Stimulated activated CD8-positive, alpha-beta memory T cell treated with anti-CD3 and anti-CD28 coated beads, Interleukin-2, amount 100 ng/mL, for 48 hours (primary cell): ENCODE results near the gene TRA2A.
"Not testable (repeated sequence)": the region's sequence is repeated elsewhere in the genome, so short reads cannot be mapped to it uniquely, and the experiment has no call there.

ENCODE experiments used
- DNase-seq, 2 donors: peaks; one replicate each; pipeline ENCODE4 v3.0.0-alpha.2; 2020; ENCODE audit warnings: low read depth in 2 of 2

TRA2A gene

DNA sequence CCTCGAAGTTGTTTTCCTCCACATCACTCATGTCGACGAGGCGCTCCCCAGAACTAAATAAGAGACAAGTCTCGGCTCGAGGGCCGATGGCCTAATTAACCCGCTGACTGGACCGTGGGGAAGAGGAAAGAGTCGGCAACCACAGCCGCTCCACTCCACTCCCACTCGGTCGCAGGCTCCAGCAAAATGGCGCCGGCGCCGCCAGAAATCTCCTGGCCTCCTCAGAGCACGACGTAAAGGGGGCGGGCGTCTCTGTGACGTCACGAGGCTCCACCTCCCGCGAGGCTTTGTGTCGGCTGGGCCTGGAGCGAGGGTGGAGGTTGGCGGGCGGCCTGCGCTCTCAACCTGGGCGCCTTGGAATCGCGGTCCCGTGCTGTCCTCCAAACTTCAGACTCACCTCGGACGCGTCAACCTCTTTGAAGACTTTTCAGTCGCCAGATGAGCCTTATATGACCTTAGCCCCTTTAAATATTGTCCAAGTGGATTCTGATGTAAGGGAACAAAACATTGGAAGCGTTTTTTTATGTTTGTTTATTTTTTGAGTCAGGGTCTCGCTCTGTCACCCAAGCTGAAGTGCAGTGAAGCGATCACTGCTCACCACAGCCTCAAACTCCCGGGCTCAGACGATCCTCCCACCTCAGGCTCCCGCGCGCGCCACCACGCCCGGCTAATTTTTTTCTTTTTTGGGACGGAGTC lies at the start of gene TRA2A:
Gene TRA2A, minus strand, starts transcription at position 188 of the 696 bp plus-strand sequence. Its CDS starts 157 bp downstream, at position 31.
- peak; percentile 91 to 96 for DNase-seq

DNA sequence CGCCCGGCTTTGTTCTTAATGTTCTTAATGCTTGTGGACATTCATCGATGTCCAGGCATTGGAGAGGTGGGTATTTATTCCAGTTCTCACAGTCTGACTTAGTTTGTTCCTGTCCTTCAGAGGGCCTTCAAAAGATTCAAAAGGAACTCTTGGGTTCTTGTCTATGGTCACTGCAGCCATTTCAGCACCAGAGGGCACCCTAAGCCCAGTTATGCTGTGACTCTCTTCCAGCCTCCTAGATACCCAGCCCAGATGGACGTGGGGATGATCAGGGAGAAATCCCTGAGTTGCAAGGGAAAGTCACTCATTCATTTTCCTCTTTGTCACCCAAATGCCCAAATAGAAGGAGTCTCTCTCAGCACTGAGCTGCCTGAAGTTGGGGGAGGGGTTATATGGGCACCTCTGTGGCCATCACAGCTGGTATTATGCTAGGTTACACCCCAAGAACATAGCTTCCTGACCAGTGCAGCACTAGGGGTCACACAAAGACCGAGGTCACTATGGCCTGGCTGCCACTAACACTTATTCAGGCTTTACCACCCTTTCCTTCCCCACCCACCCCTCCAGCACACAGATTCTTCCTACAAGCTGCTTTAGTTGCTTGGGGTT lies 38.9 kb upstream of the TRA2A start:
- peak; percentile 34 to 53 for DNase-seq

DNA sequence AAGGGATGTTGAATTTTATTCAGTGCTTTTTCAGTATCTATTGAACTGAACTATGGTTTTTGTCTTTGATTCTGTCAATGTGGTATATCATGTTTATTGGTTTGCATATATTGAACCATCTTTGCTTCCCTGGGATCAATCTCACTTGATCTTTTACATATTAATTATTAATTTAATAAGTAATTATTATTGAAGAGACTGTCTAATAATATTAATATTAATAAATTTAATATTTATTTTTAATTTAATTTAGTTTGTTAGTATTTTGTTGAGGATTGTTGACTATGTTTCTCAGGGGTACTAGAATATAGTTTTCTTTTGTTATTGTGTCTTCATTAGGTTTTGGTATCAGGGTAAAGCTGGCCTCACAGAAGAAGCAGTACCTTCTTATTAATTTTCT lies 26.5 kb upstream of the TRA2A start:
- DNase-seq: no peak

GRCh38 chr7:23547662-23548061 lies 15.9 kb upstream of the TRA2A start:
- DNase-seq: no peak

GRCh38 chr7:23546897-23547572 lies 15.3 kb upstream of the TRA2A start:
- peak in 1 of 2 donors; percentile 52 for DNase-seq

DNA sequence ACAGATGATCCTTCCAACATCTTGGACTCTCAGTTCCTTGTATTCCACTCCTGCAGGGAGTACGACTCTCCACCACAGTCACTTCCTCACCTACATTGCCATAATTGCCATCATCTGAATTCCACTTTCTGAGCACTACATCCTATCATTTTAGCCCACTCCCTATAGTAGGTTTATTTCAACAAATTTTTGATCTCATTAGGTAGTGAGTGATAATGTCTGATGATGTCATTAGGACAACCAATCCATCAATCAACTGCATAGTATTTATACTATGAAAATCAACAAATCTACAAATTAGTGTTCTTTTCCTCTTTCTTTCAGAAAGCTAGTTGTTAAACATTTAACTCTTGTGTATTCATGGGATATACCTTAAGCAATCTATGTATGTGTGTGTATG lies 13.7 kb upstream of the TRA2A start:
- DNase-seq: no peak

DNA sequence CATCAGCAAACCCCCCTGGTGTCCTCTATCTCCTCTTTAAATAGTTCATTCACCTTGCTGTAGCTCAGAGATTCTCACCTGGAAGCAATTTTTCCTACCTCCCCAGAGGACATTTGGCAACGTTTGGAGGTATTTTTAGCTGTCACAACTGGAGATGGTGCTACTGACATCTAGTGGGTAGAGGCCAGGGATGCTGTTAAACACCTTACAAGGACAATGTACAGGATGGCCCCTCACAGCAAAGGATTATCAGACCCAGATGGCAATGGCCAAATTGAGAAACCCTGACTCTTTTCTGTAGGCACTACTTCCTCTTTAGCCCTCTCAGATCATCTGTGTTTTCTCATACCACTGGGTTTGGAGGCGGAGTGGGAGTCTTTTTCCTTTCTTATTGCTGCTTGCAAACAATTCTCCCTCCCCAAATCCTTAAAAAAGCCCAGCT lies 13.2 kb upstream of the TRA2A start:
- DNase-seq: no peak

- no peak for DNase-seq
These were observed 11.0 kb upstream of the TRA2A start for GRCh38 chr7:23542752-23543151.

- DNase-seq: no peak
These were observed 7.7 kb upstream of the TRA2A start for GRCh38 chr7:23539494-23539907.

GRCh38 chr7:23538301-23538700 lies 6.5 kb upstream of the TRA2A start:
- DNase-seq: no peak

DNA sequence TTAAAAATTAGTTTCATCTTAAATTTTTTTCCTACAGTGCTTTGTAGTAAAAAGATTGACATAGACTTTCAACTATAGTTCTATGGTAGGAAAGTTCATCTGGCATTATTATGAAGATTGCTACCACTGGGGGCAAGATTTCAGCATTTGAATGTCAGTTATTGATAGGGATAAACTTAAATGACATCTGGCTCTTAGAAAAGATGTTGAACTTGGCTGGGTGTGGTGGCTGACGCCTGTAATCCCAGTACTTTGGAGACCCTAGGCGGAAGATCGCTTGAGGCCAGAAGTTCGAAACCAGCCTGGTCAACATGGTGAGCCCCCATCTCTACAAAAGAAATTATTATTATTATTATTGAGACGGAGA lies 1.4 kb upstream of the TRA2A start:
- no peak for DNase-seq

GRCh38 chr7:23532490-23533237 lies 883 bp upstream of the TRA2A start:
- DNase-seq: no peak

DNA sequence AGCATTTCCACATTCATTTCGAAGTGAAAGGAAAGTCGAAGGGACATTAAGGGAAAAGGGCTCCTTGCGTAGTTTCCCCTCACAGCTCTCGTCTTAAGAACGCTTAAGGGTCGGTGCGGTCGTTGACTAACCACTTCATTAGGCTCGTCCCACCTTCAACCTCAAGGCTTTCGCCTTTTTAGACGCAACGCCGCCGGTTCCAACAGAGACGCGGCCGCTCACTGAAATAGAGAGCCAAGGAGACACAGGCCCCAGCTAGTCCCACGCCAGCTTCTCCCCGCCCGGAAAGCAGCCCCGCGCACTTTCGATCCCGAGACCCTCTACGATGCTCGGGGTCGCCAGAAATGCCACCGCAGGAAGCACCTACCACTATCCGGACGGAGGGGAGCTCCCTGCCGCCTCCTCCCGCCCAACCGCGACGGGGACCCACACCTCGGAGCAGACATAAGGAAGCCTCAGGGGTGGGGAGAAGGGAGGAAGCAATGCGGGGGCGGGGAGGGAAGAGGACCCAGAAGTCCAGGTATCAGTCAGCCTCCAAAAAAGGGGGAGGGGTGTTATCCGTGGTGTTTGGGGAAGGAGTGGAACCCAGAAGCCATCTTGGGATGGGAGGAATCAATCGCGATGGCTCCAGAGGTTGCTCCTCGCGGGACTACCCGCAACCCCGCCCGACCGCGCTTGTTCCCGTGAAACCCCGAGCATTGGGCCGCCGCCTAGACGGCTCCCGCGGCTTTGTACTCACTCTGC lies 559 bp downstream of the TRA2A start:
- peak; percentile 37 to 51 for DNase-seq

DNA sequence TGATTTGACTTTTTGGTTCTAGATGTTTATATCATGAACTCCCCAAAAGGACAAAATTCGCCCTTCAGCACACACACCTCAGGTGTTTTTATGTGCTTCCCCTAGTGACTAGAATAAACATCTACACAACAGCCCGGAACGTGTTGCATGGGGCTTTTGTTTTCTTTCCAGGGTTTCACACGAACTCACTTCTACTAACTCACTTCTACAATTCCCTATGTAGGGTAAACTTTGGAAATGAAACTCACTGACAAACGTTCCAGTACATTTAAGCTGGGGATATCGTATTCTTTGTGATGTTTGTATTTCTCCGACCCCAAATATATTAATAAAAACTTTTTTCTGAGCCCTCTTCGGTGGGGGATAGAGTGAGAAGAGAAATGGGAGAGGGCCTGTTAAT lies 1.4 kb downstream of the TRA2A start:
- DNase-seq: no peak

GRCh38 chr7:23529262-23529859 lies 2.4 kb downstream of the TRA2A start:
- DNase-seq: no peak

DNA sequence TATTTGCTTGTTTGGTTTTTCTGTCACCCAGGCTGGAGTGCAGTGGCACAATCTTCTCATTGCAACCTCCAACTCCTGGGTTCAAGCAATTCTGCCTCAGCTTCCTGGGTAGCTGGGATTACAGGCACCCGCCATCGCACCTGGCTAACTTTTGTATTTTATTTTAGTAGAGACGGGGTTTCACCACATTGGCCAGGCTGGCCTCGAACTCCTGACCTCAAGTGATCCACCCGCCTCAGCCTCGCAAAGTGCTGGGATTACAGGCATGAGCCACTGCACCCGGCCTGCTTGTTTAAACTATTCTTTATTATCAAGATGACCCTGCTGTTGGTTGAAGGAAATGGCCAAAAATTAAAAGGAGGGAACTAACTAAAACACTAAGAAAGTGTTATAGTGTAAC lies 6.2 kb downstream of the TRA2A start:
- DNase-seq: not testable (repeated sequence)

GRCh38 chr7:23524473-23524872 lies 7.3 kb downstream of the TRA2A start:
- DNase-seq: no peak

DNA sequence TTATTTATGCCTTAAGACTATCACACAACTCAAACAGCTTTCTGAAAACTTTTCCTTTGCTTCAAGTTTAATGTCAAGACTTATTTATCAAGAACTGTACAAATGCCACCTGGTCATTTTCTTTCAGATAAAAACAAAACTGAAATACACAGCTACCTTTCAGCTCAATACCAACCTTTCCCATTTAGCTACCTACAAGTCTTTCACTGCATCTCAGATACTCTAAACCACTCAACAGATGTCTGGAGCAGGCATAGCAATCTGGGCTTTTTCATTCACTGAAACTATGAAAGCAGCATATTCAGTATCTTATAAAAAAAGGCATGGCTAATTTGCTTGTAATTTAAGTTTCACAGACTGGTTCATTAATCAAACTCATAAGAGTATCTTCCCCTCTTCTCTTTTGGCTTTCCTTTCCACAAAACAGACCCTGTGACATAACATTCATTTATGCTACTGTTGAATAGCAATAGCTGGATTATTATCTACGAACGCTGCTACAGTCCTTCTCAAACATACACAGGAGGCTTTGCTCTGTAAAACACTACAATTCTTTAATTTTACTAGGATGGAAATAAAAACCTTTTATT lies 8.2 kb downstream of the TRA2A start:
- no peak for DNase-seq

DNA sequence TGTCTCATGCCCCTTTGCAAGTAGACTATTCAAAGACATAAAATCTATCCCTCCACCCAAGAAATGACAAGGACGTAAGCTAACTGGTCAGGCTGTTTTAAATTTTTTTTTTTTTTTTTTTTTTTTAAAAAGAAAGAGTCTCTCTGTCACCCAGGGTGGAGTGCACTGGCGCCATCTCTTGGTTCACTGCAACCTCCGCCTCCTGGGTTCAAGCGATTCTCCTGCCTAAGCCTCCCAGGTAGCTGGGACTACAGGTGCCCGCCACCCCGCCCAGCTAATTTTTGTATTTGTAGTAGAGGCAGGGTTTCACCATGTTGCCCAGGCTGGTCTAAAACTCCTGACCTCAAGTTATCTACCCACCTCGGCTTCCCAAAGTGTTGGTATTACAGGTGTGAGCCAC lies 11.2 kb downstream of the TRA2A start:
- no peak for DNase-seq

DNA sequence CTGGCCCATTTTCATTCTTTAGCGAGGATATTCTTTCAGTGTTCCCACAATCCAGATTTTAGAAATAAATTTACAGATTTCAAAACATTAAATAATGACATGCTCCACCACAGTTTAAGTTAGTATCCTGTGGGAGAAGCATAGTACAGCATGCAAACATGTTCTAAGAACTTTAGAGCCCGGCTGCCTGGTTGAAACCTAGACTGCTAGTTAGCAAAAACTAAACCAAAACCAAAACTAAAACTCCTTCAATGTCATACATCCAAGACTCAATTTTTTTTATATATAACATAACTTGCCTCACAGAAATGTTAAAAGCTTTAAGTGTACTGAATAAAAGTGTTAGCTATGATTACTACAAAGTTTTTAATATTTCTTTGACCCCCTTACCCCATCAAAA lies 17.0 kb downstream of the TRA2A start:
- DNase-seq: no peak

DNA sequence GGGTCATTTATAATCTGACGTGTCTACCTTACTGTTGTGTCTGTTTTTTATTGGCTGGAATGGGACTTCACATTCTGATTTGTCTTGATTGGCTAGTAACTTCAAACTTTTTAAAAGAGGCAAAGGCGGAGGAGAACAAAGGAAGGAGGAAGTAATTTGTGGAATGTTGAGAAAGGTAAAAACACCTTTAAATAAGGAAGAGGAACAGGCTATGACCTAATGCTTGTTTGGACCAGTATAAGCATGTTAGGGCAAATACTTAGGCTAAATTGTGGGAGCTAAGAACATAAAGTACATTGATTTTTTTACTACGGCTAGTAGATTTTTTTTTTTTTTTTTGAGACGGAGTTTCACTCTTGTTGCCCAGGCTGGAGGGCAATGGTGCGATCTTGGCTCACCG lies 18.0 kb downstream of the TRA2A start:
- not testable (repeated sequence) for DNase-seq
